ENCODE measurements around the gene USP9X.
A peak's percentile ranks its signal among the peaks of the same experiment; 100 is the strongest.
"Not testable (repeated sequence)": the region's sequence is repeated elsewhere in the genome, so short reads cannot be mapped to it uniquely, and the experiment has no call there.

USP9X gene

DNA sequence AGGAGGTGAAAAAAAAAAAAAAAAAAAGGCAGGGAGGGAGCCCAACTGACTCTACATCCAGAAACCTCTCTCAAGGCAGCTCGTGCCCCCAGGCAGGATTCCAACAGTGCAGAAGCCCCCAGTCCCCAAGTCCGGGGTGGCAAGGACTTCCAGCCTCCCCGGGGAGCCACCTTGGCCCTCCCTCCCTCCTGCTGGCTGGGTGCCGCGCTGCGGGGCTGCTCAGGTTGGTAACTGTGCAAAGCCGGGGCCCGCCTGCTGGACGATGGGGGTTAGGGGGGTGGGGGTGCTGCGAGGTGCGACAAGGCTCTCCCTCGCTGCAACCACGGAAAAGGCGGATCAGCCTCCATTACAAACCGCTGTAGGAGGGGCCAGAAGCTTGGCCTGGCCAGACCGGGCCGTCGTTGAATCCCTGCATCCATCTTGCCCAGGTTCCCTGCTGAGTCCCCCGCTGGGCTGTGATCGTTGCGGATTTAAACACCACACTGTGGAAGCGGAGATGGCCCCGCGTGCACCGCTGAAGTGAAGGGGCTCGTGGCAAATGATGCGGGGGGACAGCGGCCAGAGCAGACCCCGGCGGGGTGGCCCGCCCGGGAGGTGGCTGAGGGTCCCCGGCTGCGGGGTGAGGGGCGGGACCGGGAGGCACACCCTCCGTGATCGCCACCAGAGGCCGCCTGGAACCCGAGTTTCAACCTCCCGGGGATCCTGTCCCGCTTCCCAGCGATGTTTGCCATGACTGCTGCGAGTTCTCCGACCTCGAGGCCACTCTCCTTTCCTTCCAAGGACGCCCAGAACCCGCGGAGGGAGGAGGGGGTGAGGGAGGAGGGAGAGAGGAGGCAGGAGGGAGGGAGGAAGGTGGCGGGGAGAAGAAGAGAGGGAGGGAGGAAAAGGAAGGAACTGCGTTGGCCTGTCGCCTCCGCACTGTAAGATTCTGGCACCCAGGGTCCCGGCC, 190.7 kb downstream of the USP9X start:
- ATAC-seq (ENCODE audit: low read depth): peak; percentile 72
- Mint-ChIP-seq H3K4me1 (peaks cover 7% of the 10 kb centered on the region), H3K27me3 (no peaks in the 10 kb centered on the region), H3K36me3 (no peaks in the 10 kb centered on the region), H3K27ac (no peak overlapping the region), H3K4me3 (peak overlapping the region; percentile 85), H3K9me3 (no peaks in the 10 kb centered on the region)
- peak; percentile 3 to 31 for DNase-seq (ENCODE audit: low spot score in 2 of 2)

DNA sequence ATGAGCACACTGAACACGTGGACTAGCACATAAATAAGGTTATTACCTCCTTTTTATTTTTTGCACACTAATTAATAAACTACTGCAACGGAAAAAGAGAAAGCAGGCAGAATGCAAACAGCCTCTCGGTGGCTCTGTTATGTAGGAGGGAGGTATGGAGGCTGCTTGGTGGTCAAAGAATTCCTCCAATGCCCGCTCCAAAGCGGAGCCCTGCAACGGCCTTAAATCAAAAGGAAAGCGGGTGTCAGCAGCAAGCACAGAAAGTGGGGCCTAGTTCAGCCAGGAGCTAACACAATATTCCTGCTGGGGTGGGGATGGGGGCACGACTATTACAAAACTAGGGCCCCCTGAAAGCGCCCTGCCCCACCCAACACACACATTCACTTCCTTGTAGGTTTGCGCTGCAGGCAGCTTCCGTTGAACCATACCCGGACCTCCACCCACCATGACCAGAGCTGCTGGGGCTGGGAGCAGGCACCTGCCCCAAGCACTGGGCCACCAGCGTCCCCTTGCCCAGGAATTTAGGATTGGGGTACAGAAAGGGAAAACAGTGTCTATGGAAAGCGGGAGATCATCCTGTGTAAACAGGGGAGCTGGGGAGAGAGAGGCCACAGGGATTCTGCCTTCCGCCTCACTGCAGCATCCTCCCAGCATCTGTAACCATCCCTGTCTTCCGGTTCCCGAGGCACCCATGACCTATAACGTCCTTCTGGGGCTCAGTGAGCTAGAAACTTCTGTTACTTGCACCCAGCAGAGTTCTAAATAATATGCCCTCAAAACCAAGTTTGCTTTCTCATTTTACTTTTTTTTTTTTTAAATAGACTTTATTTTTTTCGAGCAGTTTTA, 191.6 kb downstream of the USP9X start:
- Mint-ChIP-seq H3K36me3 (no peaks in the 10 kb centered on the region), H3K4me3 (peak overlapping the region; percentile 85), H3K9me3 (no peaks in the 10 kb centered on the region), H3K27me3 (no peaks in the 10 kb centered on the region), H3K4me1 (peaks cover 7% of the 10 kb centered on the region), H3K27ac (no peak overlapping the region)
- ATAC-seq (ENCODE audit: low read depth) (no peak), DNase-seq (ENCODE audit: low spot score in 2 of 2) (no peak)

DNA sequence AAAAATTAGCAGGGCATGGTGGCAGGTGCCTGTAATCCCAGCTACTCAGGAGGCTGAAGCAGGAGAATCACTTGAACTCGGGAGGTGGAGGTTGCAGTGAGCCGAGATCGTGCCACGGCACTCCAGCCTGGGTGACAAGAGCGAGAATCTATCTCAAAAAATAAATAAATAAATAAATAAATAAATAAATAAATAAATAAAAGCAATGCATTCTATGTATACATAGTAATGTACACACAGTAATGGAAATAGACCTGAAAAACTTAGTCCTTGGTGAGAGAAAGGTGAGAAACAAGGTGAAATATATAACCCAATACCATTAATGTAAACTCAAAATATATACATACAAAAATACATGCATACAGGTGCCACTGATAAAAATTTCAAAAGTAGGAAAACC, 197.1 kb downstream of the USP9X start:
- H3K4me3 Mint-ChIP-seq; H3K27me3 Mint-ChIP-seq; H3K36me3 Mint-ChIP-seq; H3K9me3 Mint-ChIP-seq; H3K27ac Mint-ChIP-seq; DNase-seq (ENCODE audit: low spot score in 2 of 2); ATAC-seq (ENCODE audit: low read depth); H3K4me1 Mint-ChIP-seq: not testable (repeated sequence)

DNA sequence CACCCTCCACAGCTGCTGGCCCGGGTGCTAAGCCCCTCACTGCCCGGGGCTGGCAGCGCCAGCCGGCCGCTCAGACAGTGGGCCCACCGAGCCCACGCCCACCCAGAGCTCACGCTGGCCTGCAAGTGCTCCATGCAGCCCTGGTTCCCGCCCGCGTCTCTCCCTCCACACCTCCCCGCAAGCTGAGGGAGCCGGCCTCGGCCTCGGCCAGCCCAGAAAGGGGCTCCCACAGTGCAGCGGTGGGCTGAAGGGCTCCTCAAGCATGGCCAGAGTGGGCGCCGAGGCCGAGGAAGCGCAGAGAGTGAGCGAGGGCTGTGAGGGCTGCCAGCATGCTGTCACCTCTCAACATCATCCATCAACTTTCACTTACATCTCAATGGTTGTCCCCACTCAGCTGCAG, 200.7 kb downstream of the USP9X start:
- not testable (repeated sequence) for H3K4me1 Mint-ChIP-seq; H3K27me3 Mint-ChIP-seq; H3K9me3 Mint-ChIP-seq; H3K27ac Mint-ChIP-seq; H3K4me3 Mint-ChIP-seq; H3K36me3 Mint-ChIP-seq; DNase-seq (ENCODE audit: low spot score in 2 of 2); ATAC-seq (ENCODE audit: low read depth)
